ENCODE measurements around the gene THADA. TPM values are rescaled to one million over a fixed set of nuclear protein-coding genes. Genes with fewer than 3 reads are reported as not detected.

THADA gene
- total RNA-seq, 4 donors from 2014 or later: 26.2 to 58.3 (median 29.7) TPM

DNA sequence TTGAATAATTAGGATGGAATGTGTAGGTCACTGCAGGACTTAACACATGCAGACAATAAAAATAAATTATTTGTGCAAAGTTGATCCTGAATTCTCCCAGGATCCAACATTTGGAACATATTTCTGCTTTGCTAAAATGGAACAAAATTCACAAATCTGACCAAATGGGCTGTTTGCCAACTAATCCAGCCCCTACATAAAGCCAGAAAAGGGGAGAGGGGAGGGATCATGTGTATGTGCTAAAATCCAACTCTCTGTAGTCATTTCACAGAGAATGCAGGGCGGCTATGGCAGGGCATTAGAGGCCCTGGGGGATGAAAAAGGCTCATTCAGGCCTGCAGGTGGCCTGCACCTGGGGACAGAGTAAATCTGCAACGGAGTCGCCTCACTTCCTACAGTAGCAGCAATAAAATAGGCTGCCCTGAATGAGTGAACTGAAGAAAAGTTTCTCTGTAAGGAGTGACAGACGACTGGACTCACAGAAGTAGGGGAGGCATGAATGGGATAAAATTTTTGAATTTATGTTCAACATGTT is 365.4 kb downstream of the THADA start:
- Histone ChIP-seq H3K4me1 (peaks cover 21% of the 10 kb centered on the region), H3K4me3 (no peak overlapping the region), H3K27ac (no peak overlapping the region), H3K9me3 (no peaks in the 10 kb centered on the region), H3K27me3 (no peaks in the 10 kb centered on the region), H3K36me3 (peaks cover 18% of the 10 kb centered on the region)
- no peak for DNase-seq (ENCODE audit: low spot score in 2 of 2)
- WGBS: 62% methylated on average over 4 of the region's 4 CpGs
- TF ChIP-seq POLR2AphosphoS5 (IDR thresholded peaks at IDR 0.05) (no peak), EP300 (IDR thresholded peaks at IDR 0.05) (no peak), POLR2A (IDR thresholded peaks at IDR 0.05) (no peak)
- TF ChIP-seq, protein P1, sequence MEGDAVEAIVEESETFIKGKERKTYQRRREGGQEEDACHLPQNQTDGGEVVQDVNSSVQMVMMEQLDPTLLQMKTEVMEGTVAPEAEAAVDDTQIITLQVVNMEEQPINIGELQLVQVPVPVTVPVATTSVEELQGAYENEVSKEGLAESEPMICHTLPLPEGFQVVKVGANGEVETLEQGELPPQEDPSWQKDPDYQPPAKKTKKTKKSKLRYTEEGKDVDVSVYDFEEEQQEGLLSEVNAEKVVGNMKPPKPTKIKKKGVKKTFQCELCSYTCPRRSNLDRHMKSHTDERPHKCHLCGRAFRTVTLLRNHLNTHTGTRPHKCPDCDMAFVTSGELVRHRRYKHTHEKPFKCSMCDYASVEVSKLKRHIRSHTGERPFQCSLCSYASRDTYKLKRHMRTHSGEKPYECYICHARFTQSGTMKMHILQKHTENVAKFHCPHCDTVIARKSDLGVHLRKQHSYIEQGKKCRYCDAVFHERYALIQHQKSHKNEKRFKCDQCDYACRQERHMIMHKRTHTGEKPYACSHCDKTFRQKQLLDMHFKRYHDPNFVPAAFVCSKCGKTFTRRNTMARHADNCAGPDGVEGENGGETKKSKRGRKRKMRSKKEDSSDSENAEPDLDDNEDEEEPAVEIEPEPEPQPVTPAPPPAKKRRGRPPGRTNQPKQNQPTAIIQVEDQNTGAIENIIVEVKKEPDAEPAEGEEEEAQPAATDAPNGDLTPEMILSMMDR (IDR thresholded peaks at IDR 0.05): no peak

DNA sequence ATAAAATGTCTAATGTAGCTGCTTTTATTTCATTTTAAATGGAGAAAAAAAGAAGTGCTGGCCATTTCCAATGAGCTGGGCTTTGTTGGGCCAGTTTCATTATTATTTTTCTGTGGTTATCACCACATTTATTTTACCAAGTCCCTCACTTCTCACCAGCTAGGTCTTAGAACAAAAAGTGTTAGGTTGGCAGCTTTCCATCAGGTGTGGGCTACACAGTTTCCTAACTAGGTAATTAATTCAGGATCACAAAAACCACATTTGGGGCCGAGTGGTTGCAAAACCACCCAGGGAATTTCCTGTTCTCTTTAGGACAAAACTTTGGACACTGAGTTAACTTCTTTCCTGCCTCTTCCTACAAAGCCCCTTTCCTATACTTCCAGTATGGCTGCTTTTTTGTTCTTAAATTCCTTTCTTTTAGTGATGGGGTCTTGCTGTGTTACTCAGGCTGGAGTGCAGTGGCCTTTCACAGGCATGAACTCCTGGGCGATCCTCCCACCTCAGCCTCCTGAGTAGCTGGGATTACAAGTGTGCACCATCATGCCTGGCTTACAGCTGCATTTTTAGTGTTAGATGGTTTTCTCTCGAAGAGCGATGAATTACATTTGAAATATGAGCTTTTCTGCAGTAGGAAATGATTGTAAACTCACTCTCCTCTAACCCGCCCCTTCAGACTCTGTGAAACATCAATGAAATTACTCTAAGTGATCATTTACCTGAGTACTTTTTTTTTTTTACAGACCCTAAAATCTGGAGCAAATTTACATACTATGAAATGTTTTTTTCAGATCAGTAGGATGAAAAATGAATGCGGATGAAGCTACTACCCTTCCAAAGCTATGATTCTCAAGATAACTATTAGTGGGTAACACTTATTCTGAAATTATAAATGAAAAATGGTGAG is 366.8 kb downstream of the THADA start:
- Histone ChIP-seq H3K27me3 (no peaks in the 10 kb centered on the region), H3K4me3 (peak overlapping the region; percentile 90), H3K4me1 (peaks cover 21% of the 10 kb centered on the region), H3K9me3 (no peaks in the 10 kb centered on the region), H3K27ac (peak overlapping the region; percentile 97), H3K36me3 (peaks cover 32% of the 10 kb centered on the region)
- WGBS: 29% methylated on average over 6 of the region's 6 CpGs
- no peak for DNase-seq (ENCODE audit: low spot score in 2 of 2)
- TF ChIP-seq POLR2AphosphoS5 (IDR thresholded peaks at IDR 0.05) (no peak), POLR2A (IDR thresholded peaks at IDR 0.05) (no peak), EP300 (IDR thresholded peaks at IDR 0.05) (no peak)
- TF ChIP-seq, protein P1 (IDR thresholded peaks at IDR 0.05): no peak

DNA sequence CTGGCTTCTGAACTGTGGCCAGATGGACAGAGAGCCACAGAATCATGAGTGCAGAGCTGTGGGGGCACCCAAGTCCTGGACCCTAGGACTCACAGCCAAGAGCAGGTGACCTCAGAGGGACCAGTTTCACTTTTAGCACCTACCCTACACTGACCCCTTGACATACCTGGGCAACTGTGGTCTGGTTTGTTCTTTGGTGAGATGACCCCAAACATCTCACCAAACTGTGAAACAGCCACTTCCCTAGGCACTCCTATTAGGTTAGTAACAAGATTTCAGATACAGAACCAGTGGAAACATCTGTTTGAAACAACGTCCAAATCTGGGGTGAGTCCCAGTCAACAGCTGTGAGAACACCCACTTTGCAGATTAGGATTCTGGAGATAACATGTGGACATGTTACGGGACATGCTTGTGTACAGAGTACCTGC is 367.5 kb downstream of the THADA start:
- Histone ChIP-seq H3K27me3 (no peaks in the 10 kb centered on the region), H3K4me1 (peaks cover 21% of the 10 kb centered on the region), H3K4me3 (peak overlapping the region; percentile 90), H3K9me3 (no peaks in the 10 kb centered on the region), H3K36me3 (peaks cover 36% of the 10 kb centered on the region), H3K27ac (peak overlapping the region; percentile 97)
- TF ChIP-seq, protein P1 (IDR thresholded peaks at IDR 0.05): no peak
- TF ChIP-seq POLR2A (IDR thresholded peaks at IDR 0.05): no peak
- no peak for TF ChIP-seq POLR2AphosphoS5 (IDR thresholded peaks at IDR 0.05)
- TF ChIP-seq EP300 (IDR thresholded peaks at IDR 0.05): no peak
- DNase-seq (ENCODE audit: low spot score in 2 of 2): no peak
- 11% methylated on average over 2 of the region's 2 CpGs for WGBS

DNA sequence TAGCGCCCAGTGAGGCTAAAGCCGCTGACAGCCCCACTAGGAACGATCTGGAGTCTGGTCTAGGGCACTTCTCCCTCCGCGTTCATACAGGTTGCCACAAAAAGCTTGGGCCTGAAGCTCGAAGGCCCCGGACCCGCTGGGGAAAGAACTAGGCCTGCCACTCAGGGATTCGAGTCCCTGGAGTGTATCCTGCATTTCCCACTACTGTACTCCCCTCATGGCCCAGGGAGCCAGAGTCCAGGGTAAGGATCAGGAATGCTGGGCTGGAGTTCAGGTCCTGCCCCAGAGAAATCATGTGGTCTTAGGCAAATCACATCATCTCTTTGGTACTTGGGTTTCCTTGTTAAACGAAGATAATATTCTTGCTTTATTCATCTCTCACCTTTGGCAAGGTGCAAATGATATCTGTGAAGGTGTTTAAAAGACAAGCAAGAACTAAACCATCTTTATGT is 368.0 kb downstream of the THADA start:
- Histone ChIP-seq H3K27ac (peak overlapping the region; percentile 97), H3K9me3 (no peaks in the 10 kb centered on the region), H3K27me3 (no peaks in the 10 kb centered on the region), H3K4me3 (peak overlapping the region; percentile 90), H3K36me3 (peaks cover 39% of the 10 kb centered on the region), H3K4me1 (peaks cover 23% of the 10 kb centered on the region)
- peak in 2 of 3 donors; percentile 9 to 36 for TF ChIP-seq POLR2AphosphoS5 (IDR thresholded peaks at IDR 0.05)
- TF ChIP-seq POLR2A (IDR thresholded peaks at IDR 0.05): no peak
- no peak for TF ChIP-seq EP300 (IDR thresholded peaks at IDR 0.05)
- TF ChIP-seq, protein P1 (IDR thresholded peaks at IDR 0.05): peak in 1 of 2 donors; percentile 34
- no peak for DNase-seq (ENCODE audit: low spot score in 2 of 2)
- 4% methylated on average over 7 of the region's 10 CpGs for WGBS

Data from suprapubic skin (tissue), 4 donors.